ENCODE data around the gene ALMS1.
"Not testable (repeated sequence)": the region's sequence is repeated elsewhere in the genome, so short reads cannot be mapped to it uniquely, and the experiment has no call there.

Gene ALMS1

GRCh38 chr2:73494031-73494430 is 108.4 kb downstream of the ALMS1 start:
- no peak for DNase-seq (ENCODE audit: low spot score)

DNA sequence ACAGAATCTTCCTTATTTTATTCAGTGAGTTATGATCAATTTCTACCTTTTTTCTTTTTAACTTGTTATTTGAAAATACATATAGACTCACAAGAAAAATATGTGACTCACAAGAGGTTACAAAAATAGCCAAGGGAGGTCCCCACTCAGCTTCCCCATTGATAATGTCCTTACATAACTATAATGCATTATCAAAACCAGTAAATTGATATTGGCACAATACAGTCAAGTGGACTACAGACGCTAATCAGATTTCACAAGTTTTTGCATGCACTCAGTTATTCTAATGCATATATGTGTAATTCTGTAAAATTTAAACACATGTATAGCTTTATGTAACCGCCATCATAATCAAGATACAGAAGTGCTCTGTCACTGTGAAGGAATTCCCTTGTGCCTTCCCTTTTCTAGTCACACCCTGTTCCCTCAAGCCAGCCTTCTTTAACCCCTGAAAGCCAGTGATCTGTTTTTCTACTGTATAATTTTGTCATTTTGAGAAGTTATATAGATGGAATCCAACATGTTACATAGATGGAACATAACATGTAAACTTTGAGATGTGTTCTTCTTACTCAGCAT is 118.4 kb downstream of the ALMS1 start:
- DNase-seq (ENCODE audit: low spot score) = no peak

DNA sequence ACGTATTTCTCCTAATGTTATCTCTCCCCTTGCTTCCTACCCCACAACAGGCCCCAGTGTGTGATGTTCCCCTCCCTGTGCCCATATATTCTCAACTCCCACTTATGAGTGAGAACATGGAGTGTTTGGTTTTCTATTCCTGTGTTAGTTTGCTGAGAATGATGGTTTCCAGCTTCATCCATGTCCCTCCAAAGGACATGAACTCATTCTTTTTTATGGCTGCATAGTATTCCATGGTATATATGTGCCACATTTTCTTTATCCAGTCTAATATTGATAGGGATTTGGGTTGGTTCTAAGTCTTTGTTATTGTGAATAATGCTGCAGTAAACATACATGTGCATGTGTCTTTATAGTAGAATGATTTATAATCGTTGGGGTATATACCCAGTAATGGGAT is 119.2 kb downstream of the ALMS1 start:
- not testable (repeated sequence) for DNase-seq (ENCODE audit: low spot score)

- DNase-seq (ENCODE audit: low spot score) = not testable (repeated sequence)
Observed at GRCh38 chr2:73510470-73510869, 124.8 kb downstream of the ALMS1 start.

DNA sequence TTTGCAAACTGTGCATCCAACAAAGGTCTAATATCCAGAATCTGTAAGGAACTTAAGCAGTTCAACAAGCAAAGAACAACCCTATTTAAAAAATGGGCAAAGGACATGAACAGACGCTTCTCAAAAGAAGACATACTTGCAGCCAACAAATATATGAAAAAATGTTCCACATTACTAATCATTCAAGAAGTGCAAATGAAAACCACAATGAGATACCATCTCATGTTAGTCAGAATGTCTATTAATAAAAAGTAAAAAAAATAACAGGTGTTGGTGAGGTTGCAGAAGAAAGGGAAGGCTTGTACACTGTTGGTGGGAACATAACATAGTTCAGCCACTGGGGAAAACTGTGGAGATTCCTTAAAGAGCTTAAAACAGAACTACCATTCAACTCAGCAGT is 130.4 kb downstream of the ALMS1 start:
- DNase-seq (ENCODE audit: low spot score) = no peak

GRCh38 chr2:73528688-73529087 is 143.1 kb downstream of the ALMS1 start:
- DNase-seq (ENCODE audit: low spot score) = no peak

DNA sequence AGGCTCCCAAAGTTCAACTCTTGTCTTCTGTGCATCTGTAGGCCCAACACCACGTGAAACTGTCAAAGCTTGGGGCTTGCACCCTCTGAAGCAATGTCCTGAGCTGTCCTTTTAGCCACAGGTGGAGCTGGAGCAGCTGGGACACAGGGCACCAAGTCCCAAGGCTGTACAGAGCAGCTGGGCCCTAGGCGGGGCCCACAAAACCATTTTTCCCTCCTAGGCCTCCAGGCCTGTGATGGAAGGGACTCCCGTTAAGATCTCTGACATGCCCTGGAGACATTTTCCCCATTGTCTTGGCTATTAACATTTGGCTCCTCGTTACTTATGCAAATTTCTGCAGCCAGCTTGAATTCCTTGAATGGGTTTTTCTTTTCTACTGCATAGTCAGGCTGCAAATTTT is 145.1 kb downstream of the ALMS1 start:
- not testable (repeated sequence) for DNase-seq (ENCODE audit: low spot score)

DNA sequence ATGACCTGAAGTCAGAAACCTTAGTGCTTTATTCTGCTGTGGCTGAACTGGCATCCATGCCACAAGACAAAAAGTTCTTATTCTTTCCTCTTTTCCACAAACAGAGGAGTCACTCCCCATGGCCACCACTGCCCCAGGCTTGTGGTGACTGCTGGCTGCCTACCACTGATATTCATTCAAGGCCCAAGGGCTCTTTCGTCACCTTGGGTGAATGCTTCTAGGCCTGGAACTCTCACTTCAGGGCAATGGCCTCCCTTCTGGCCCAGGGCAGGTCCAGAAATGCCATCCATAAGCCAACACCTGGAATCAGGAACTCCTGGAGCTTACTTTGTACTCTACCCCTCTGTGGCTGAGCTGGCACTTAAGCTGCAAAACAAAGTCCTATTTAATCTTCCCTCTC is 146.7 kb downstream of the ALMS1 start:
- DNase-seq (ENCODE audit: low spot score) = no peak

GRCh38 chr2:73536133-73536840 is 150.7 kb downstream of the ALMS1 start:
- no peak for DNase-seq (ENCODE audit: low spot score)

- peak; percentile 11 for DNase-seq (ENCODE audit: low spot score)
Observed at GRCh38 chr2:73560875-73561274, 175.2 kb downstream of the ALMS1 start.

DNA sequence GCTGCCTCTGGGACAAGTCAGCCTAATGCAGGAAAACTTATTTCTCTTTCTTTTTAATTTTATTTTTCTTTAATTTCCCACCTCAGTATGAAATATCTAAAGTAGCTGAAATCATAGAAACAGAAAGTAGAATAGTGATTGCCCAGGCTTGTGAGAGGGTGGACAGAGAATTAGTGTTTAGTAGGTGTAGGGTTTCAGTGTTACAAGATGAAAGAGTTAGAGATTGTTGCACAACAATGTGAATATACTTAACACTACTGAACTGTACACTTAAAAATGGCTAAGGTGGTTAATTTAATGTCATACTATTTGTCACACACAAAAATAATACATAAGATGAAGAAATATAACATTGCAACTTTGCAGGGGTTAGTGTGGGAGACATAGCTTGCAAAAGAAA is 175.8 kb downstream of the ALMS1 start:
- no peak for DNase-seq (ENCODE audit: low spot score)

GRCh38 chr2:73564986-73565385 is 179.3 kb downstream of the ALMS1 start:
- no peak for DNase-seq (ENCODE audit: low spot score)

GRCh38 chr2:73566288-73566878 is 180.7 kb downstream of the ALMS1 start:
- DNase-seq (ENCODE audit: low spot score) = no peak

- no peak for DNase-seq (ENCODE audit: low spot score)
Observed at GRCh38 chr2:73575261-73575660, 189.6 kb downstream of the ALMS1 start.

GRCh38 chr2:73582364-73582763 is 196.7 kb downstream of the ALMS1 start:
- DNase-seq (ENCODE audit: low spot score) = no peak

DNA sequence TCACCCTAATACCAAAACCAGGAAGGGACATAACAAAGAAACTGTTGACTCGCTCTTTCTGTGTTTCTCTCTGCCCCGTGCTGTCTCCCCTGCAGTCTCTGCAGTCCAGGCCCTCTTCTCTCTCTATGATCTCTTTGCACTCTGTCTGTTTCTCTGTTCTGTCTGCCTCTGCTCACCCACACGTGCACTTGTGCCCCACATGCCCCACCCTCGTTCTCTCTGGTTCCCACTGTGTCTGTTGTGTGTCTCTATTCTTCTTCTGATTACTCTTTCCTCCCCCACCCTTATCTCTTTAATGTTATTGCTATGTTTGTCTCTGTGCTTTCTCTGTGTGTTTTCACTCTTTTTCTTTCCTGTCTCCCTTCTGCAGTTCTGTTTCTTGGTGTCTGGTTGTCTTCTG is 202.5 kb downstream of the ALMS1 start:
- no peak for DNase-seq (ENCODE audit: low spot score)

GRCh38 chr2:73593680-73594079 is 208.0 kb downstream of the ALMS1 start:
- no peak for DNase-seq (ENCODE audit: low spot score)

GRCh38 chr2:73594251-73594650 is 208.6 kb downstream of the ALMS1 start:
- DNase-seq (ENCODE audit: low spot score) = no peak

GRCh38 chr2:73601780-73602179 is 216.1 kb downstream of the ALMS1 start:
- no peak for DNase-seq (ENCODE audit: low spot score)

GRCh38 chr2:73603099-73603588 is 217.5 kb downstream of the ALMS1 start:
- not testable (repeated sequence) for DNase-seq (ENCODE audit: low spot score)

- not testable (repeated sequence) for DNase-seq (ENCODE audit: low spot score)
Observed at GRCh38 chr2:73604589-73604988, 219.0 kb downstream of the ALMS1 start.

DNA sequence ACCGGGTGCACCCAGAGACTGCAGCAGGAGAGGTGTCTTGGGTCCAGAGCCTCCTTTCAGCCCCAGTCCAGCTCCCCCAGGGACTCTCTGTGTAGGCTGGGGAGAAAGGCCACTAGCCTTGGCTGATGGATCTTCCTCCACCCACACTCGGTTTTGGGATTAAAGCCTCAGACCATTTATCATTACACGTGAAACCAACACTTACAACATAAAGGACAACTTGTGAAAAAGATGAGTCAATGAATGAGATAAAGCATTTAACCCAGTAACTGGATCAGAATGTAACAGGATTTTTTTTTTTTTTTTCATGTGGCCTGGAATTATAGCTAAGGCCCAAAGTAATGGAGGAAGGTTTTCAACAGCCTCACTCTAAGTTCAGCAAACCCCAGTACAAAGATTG is 224.5 kb downstream of the ALMS1 start:
- no peak for DNase-seq (ENCODE audit: low spot score)

- DNase-seq (ENCODE audit: low spot score) = no peak
Observed at GRCh38 chr2:73611193-73611592, 225.6 kb downstream of the ALMS1 start.
